ENCODE results near the gene ST6GALNAC2.

ST6GALNAC2 gene

GRCh38 chr17:76553178-76553908, 32.3 kb downstream of the ST6GALNAC2 start:
- DNase-seq, result no peak

- no peak for DNase-seq
These were observed 34.0 kb downstream of the ST6GALNAC2 start for GRCh38 chr17:76551685-76552084.

GRCh38 chr17:76550712-76551615, 34.7 kb downstream of the ST6GALNAC2 start:
- DNase-seq, result no peak

GRCh38 chr17:76549539-76549938, 36.1 kb downstream of the ST6GALNAC2 start:
- DNase-seq, result no peak

DNA sequence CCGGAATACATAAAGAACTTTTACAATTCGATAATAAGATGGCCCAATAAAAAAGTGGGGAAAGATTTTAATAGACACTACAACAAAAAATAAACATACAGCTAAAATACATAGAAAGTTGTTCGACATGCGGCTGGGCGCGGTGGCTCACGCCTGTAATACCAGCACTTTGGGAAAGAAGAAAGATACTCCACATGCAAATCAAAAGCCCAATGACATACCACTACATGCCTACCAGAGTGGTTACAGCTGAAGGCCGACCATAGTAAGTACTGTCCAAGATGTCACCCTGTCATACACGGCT, 36.5 kb downstream of the ST6GALNAC2 start:
- no peak for DNase-seq

DNA sequence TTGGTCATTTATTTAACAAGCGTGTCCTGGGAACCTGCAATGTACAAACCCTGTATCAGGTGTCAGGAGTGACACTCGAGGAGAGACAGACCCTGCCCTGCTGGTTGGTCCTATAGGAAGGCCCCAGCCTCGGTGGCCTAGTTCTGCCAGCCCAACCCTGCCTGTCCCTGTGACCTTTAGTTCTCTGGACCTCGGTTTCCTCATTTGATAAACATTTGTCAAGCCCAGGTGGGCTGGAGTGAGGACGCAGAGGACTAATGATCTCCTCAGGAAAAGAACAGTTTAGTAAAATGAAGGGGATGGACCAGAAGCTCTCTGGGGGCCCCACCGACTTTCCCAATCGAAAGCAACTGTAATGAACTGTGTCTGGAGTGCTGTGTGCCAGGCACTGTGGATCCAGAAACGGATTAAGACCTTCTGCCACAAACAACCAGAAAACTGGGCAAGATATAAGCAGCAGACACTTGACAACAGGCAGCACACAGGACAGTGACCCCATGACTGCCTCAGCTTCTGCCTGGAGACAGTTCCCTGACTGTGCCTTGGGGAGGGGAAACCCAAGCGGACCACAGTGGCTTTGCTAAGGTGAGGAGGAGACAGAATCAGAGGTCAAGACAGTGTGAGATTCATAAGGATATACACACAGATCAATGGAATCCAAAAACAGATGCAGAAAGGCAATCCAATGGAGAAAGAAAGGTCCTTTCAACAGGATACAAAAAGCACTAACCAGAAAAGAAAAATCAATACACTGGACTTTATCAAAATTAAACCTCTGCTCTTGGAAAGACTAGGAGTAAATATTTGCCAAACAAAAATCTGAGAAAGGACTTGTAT, 37.1 kb downstream of the ST6GALNAC2 start:
- DNase-seq, result no peak

DNA sequence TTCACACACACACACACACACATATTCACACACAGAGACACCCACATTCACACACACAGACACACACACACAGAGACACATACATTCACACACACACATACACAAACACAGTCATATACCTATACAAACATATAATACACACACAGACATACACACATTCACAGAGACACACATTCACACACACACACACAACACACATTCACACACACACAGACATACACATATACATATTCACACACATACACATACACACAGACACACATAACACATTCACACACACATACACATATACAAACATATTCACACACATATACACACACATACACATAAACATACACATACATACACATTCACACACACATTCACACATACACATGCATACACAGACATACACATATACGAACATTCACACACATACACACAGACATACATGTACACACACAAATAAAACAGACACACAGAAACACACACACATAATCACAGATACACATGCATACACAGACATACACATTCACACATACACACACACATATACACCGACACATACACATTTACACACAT, 37.9 kb downstream of the ST6GALNAC2 start:
- no peak for DNase-seq

DNA sequence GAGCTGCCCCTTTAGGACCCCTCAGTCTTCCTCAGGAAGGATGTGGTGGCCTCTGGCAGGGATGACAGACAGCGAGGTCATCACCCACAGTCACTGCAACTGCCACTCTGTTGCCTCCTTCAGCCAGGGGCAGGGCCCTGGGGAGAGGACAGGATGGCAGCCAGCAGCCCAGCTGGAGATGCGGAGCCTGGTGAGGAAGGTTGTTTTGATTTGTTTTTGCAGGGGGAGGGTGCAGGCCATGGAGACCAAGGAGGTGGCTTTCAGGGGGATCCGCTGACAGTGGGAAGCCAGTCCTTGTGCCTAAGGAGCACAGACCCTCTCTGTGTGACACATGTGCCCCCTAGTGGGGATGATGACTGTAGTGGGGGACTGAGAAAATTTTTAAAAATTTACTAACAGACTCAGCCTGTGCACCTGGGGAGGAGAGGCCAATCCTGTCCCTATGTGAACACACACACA, 38.4 kb downstream of the ST6GALNAC2 start:
- no peak for DNase-seq

GRCh38 chr17:76546556-76547182, 39.0 kb downstream of the ST6GALNAC2 start:
- DNase-seq, result no peak

- DNase-seq, result no peak
These were observed 39.6 kb downstream of the ST6GALNAC2 start for GRCh38 chr17:76545918-76546555.

GRCh38 chr17:76544546-76545365, 40.9 kb downstream of the ST6GALNAC2 start:
- no peak for DNase-seq

DNA sequence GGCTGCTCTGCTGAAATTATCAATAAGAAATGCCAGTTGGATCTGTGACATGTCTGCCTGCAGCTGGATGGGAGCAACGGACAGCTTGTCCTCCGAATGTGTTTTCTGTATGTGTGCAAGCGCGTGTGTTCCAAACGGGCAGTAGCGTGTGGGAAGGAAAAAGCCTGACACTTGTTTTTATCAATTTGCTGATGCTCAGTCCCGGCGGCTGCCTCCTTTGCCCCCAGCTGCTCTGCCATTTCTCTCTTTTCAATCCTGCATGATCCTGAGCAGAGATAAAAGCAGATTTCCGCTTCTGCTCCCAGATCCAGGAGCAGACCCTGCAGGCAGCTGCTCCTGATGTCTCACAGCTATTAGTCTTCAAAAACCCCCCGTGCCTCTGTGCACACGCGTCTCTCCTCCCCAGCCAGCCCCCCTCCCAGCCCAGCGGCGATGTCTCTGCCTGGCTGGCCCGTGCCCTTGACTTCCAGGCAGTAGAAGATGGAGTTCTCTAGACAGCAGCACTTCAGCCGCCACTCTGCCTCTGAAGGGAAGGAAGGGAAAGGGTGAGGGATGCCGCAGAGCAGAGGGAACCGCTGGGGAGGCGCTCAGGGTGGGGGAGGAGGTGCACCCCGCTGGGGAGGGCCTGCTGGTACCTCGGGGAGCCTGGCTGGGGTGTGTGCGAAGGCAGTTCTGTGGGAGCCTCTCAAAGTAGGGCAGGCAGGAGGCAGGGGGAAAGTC, 41.7 kb downstream of the ST6GALNAC2 start:
- no peak for DNase-seq

DNA sequence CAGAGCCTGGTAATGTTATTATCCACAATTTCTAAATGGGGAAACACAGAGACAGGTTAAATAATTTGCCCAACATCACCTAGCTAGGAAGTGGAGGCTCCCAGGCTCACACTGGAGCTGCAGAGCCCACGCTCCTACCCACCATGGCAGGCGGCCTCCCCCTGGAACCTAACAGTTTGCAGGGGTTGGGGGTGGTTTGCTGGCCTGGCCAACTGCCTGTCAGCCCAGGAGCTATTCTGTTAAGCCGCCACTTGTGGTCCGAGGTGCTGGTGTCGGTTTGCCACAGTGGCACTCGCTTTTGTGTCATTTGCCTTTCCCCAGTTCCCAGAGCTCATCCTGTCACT, 42.2 kb downstream of the ST6GALNAC2 start:
- no peak for DNase-seq

- DNase-seq, result no peak
These were observed 42.7 kb downstream of the ST6GALNAC2 start for GRCh38 chr17:76542984-76543383.

DNA sequence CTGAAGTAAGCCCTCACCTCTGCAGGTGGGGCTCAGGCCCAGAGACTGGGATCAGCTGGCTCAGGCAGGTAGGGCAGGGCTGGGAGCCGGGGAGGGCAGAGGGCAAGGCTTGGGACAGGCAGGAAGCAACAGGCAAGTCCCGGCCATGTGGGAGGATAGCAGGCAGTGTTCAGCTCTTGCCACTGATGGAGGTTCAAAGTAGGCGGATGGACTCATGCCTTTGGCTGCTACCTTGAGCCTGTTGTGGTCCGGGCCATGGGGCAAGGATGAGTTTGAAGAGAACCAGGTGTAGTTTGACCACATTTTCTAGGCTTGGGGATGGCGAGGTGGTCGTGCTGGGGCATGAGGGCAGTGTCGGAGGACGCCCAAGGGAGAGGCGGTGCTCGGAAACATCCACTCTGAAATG, 43.1 kb downstream of the ST6GALNAC2 start:
- no peak for DNase-seq

GRCh38 chr17:76541739-76542454, 43.8 kb downstream of the ST6GALNAC2 start:
- no peak for DNase-seq

GRCh38 chr17:76540381-76541300, 45.0 kb downstream of the ST6GALNAC2 start:
- peak; percentile 66 for DNase-seq

- no peak for DNase-seq
These were observed 45.9 kb downstream of the ST6GALNAC2 start, which contains the start of gene PRCD for GRCh38 chr17:76539631-76540271. TSS of gene PRCD (plus strand) at chr17:76540044. CDS start at chr17:76540142, 98 bp downstream.
